ENCODE measurements around the gene USF1. TPM values are rescaled to one million over a fixed set of nuclear protein-coding genes. Genes with fewer than 3 reads are reported as not detected.

The USF1 gene
- total RNA-seq, 2 experiments from 2014 or later = 93.5 to 99.1 TPM

Other genes starting within 250 kb of the USF1 start
- gene LY9, start 249.8 kb downstream of the USF1 start, total RNA-seq = 100 to 1,000 TPM; 124 TPM
- gene CD244, start 183.1 kb downstream of the USF1 start, total RNA-seq = under 1 TPM; 0.53 to 0.55 TPM
- gene ITLN1, start 160.8 kb downstream of the USF1 start, total RNA-seq = not detected
- not detected for gene ITLN2, start 91.2 kb downstream of the USF1 start, total RNA-seq
- gene F11R, start 24.8 kb downstream of the USF1 start, total RNA-seq = 10 to 100 TPM; 15.2 to 16.2 TPM
- gene TSTD1, start 7.0 kb downstream of the USF1 start, total RNA-seq = 10 to 100 TPM; 38.0 to 40.3 TPM
- gene ARHGAP30, start 23.9 kb upstream of the USF1 start, total RNA-seq = 10 to 100 TPM; 76.6 to 78.9 TPM
- gene NECTIN4, start 43.6 kb upstream of the USF1 start, total RNA-seq = under 1 TPM; 0.22 TPM
- under 1 TPM in 1 of 2 experiments, not detected in 1; 0.41 TPM for gene KLHDC9, start 52.4 kb upstream of the USF1 start, total RNA-seq
- 10 to 100 TPM; 46.2 to 57.7 TPM for gene PFDN2, start 72.1 kb upstream of the USF1 start, total RNA-seq
- 10 to 100 TPM; 15.9 to 18.0 TPM for gene NIT1, start 72.1 kb upstream of the USF1 start, total RNA-seq
- gene DEDD, start 86.7 kb upstream of the USF1 start, total RNA-seq = 10 to 100 TPM; 35.5 to 36.6 TPM
- gene UFC1, start 108.0 kb upstream of the USF1 start, total RNA-seq = 10 to 100 TPM; 96.6 to 97.8 TPM
- gene USP21, start 113.5 kb upstream of the USF1 start, total RNA-seq = 10 to 100 TPM; 44.4 to 45.6 TPM
- 10 to 100 TPM; 28.6 to 31.5 TPM for gene PPOX, start 120.4 kb upstream of the USF1 start, total RNA-seq
- 10 to 100 TPM; 40.8 to 44.3 TPM for gene B4GALT3, start 131.5 kb upstream of the USF1 start, total RNA-seq
- under 1 TPM; 0.28 to 0.60 TPM for gene ADAMTS4, start 153.1 kb upstream of the USF1 start, total RNA-seq
- gene NDUFS2, start 156.4 kb upstream of the USF1 start, total RNA-seq = 10 to 100 TPM; 49.9 to 55.7 TPM
- 1 to 10 TPM; 2.0 TPM for gene FCER1G, start 169.3 kb upstream of the USF1 start, total RNA-seq
- gene APOA2, start 177.7 kb upstream of the USF1 start, total RNA-seq = not detected
- gene TOMM40L, start 180.1 kb upstream of the USF1 start, total RNA-seq = 1 to 10 TPM; 3.2 to 4.1 TPM
- gene NR1I3, start 192.2 kb upstream of the USF1 start, total RNA-seq = not detected
- gene PCP4L1, start 212.8 kb upstream of the USF1 start, total RNA-seq = not detected